Neural cell (in vitro differentiated cells): Measurements from ENCODE around the gene SDSL. TPM values are rescaled to one million over a fixed set of nuclear protein-coding genes. Genes with fewer than 3 reads are reported as not detected.

Source experiments
- H2AFZ ChIP-seq: fragments of 200-600, 300-800 bp; sonication (generic), shearing (Covaris generic); 2 replicates; pipeline ENCODE4 v1.6.0; 2014; ENCODE audit warnings: low read depth, mild to moderate bottlenecking, antibody characterized with exemption, low read length, moderate library complexity
- H3F3A ChIP-seq: fragments of 200-600 bp; shearing (Covaris generic); 2 replicates; pipeline ENCODE4 v1.6.1; 2016; ENCODE audit warnings: mild to moderate bottlenecking, moderate library complexity, mixed read lengths, antibody characterized with exemption, low read length; ENCODE audit not compliant: insufficient read depth, poor library complexity, severe bottlenecking
- H3K27ac ChIP-seq: fragments of 200-600, 300-800 bp; sonication (generic), shearing (Covaris generic); 2 replicates; pipeline ENCODE4 v1.5.1; 2014; ENCODE audit warnings: mild to moderate bottlenecking, low read length, moderate library complexity
- H3K27me3 ChIP-seq: fragments of 300-800, 200-600 bp; sonication (generic), shearing (Covaris generic); 2 replicates; pipeline ENCODE4 v1.6.0; 2014; ENCODE audit warnings: mild to moderate bottlenecking, low read depth, low read length, moderate library complexity; ENCODE audit not compliant: insufficient read depth
- H3K36me3 ChIP-seq: fragments of 300-800, 200-600 bp; sonication (generic), shearing (Covaris generic); 2 replicates; pipeline ENCODE4 v1.5.1; 2014; ENCODE audit warnings: mild to moderate bottlenecking, antibody characterized with exemption, low read length, moderate library complexity; ENCODE audit not compliant: insufficient read depth
- H3K4me2 ChIP-seq: fragments of 300-800, 200-600 bp; sonication (generic), shearing (Covaris generic); 2 replicates; pipeline ENCODE4 v1.6.0; 2014; ENCODE audit warnings: mild to moderate bottlenecking, low read length
- H3K4me3 ChIP-seq: fragments of 300-800, 200-600 bp; sonication (generic), shearing (Covaris generic); 2 replicates; pipeline ENCODE4 v1.5.1; 2014; ENCODE audit warnings: mild to moderate bottlenecking, low read length, moderate library complexity
- H3K79me2 ChIP-seq: fragments of 200-600 bp; shearing (Covaris generic); replicated peaks from 2 replicates; pipeline ENCODE4 v1.6.0; 2014; ENCODE audit warnings: mild to moderate bottlenecking, low read length, moderate library complexity; ENCODE audit not compliant: insufficient read depth
- H3K9ac ChIP-seq: fragments of 300-800, 200-600 bp; sonication (generic), shearing (Covaris generic); 2 replicates; pipeline ENCODE4 v1.6.1; 2016; ENCODE audit warnings: mild to moderate bottlenecking, low read length, mixed read lengths
- H3K9me2 ChIP-seq: fragments of 200-600 bp; shearing (Covaris generic); 2 replicates; pipeline ENCODE4 v1.6.1; 2016; ENCODE audit warnings: mild to moderate bottlenecking, low read length, mixed read lengths; ENCODE audit not compliant: insufficient read depth
- H3K9me3 ChIP-seq: fragments of 200-600, 300-800 bp; sonication (generic), shearing (Covaris generic); 2 replicates; pipeline ENCODE4 v1.6.1; 2016; ENCODE audit warnings: mild to moderate bottlenecking, mixed run types, low read length, moderate library complexity, mixed read lengths
- H4K20me1 ChIP-seq: fragments of 200-600 bp; shearing (Covaris generic); 2 replicates; pipeline ENCODE4 v1.6.1; 2016; ENCODE audit warnings: mild to moderate bottlenecking, mixed run types; ENCODE audit not compliant: insufficient read depth
- EP300 ChIP-seq: fragments of 450-650 bp; conservative IDR thresholded peaks from 2 replicates; pipeline ENCODE4 v1.6.1; 2014; ENCODE audit warnings: antibody characterized with exemption, mild to moderate bottlenecking, moderate library complexity; ENCODE audit not compliant: poor library complexity, severe bottlenecking
- EZH2 ChIP-seq: fragments of 200-600, 300-800 bp; shearing (Covaris generic), sonication (generic); IDR thresholded peaks from 2 replicates; pipeline ENCODE4 v1.6.1; 2014; ENCODE audit warnings: antibody characterized with exemption, low read length, borderline replicate concordance, mild to moderate bottlenecking; ENCODE audit not compliant: insufficient read depth, poor library complexity, severe bottlenecking
- MXI1 ChIP-seq: fragments of 450-650 bp; conservative IDR thresholded peaks from 2 replicates; pipeline ENCODE4 v1.6.1; 2014; ENCODE audit warnings: antibody characterized with exemption, mild to moderate bottlenecking; ENCODE audit not compliant: poor library complexity, severe bottlenecking
- POLR2AphosphoS5 ChIP-seq: IDR thresholded peaks from 2 replicates; pipeline ENCODE4 v1.6.1; 2012
- RAD21 ChIP-seq: fragments of 450-650 bp; conservative IDR thresholded peaks from 2 replicates; pipeline ENCODE4 v1.6.1; 2014; ENCODE audit warnings: antibody characterized with exemption, mild to moderate bottlenecking, moderate library complexity
- SMC3 ChIP-seq: fragments of 450-650 bp; conservative IDR thresholded peaks from 2 replicates; pipeline ENCODE4 v1.6.1; 2014; ENCODE audit warnings: antibody characterized with exemption, mild to moderate bottlenecking, moderate library complexity; ENCODE audit not compliant: poor library complexity
- TAF1 ChIP-seq: IDR thresholded peaks from 2 replicates; pipeline ENCODE4 v1.6.1; 2012; ENCODE audit warnings: low read depth
- polyA plus RNA-seq: library from polyadenylated mRNA; depleted of rRNA; stranded (reverse); fragments of >200 nt; gene quantifications from 2 replicates; pipeline ENCODE4 v1.2.3, GENCODE V29; 2014
- TF ChIP-seq, protein P1 (sequence below): IDR thresholded peaks from 2 replicates; pipeline ENCODE4 v1.6.1; 2012; ENCODE audit warnings: borderline replicate concordance
- TF ChIP-seq, protein P2 (sequence below): fragments of 450-650 bp; IDR thresholded peaks from 2 replicates; pipeline ENCODE4 v1.5.1; 2014; ENCODE audit warnings: antibody characterized with exemption, mild to moderate bottlenecking, moderate library complexity; ENCODE audit not compliant: poor library complexity, severe bottlenecking

The SDSL gene
- polyA plus RNA-seq, 1 donor from 2014 or later: 2.7 TPM

DNA sequence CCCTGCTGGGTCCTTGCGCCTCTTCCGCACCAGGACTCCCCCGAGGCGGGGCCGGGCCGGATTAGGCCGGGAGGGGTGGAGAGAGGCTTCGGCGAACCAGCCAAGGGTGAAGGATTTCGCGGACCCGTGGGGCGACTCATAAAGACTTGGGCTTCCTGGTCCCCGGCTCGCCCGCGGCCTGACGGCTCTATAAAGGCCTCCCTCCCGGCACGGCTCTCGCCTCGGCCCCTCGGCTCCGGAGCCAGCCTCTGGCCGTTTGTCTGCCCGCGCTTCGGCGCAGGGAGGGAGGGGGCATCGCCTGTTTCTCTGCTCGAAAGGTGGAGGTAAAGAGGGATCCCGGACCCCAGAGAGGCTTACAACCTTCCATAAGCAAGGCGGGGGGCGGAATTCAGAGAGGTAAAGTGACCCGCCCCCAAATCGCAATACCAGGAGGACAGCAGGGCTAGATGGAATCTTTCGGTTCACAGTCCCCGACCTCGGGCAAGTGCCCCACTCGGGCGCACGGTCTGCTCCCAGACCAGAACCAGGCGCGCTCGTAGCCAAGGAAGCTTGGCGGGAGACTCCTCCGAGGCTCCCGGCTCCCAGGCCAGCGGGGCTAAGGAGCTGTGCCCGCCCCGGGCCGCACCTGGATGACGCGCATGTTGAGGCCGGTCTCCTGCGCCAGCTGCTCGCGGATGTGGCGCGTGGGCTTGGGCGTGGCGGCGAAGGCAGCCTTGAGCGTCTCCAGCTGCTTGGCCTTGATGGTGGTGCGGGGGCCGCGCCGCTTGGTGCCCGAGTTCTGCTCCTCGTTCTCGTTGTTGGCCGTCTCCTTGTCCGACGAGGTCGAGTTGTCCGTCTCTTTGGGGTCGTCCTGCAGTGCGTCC is 45.6 kb downstream of the SDSL start:
- H4K20me1 ChIP-seq: no peaks in the 10 kb centered on the region
- H3K4me2 ChIP-seq: no peak overlapping the region
- H3K9ac ChIP-seq: no peak overlapping the region
- no peaks in the 10 kb centered on the region for H3F3A ChIP-seq
- no peaks in the 10 kb centered on the region for H3K9me2 ChIP-seq
- peaks cover 26% of the 10 kb centered on the region for H3K9me3 ChIP-seq
- H3K79me2 ChIP-seq: no peaks in the 10 kb centered on the region
- H3K27ac ChIP-seq: no peak overlapping the region
- no peaks in the 10 kb centered on the region for H3K36me3 ChIP-seq
- TF ChIP-seq EP300 (no peak), EZH2 (no peak), MXI1 (no peak), SMC3 (no peak), POLR2AphosphoS5 (no peak), RAD21 (no peak), TAF1 (no peak)
- TF ChIP-seq, protein P1, sequence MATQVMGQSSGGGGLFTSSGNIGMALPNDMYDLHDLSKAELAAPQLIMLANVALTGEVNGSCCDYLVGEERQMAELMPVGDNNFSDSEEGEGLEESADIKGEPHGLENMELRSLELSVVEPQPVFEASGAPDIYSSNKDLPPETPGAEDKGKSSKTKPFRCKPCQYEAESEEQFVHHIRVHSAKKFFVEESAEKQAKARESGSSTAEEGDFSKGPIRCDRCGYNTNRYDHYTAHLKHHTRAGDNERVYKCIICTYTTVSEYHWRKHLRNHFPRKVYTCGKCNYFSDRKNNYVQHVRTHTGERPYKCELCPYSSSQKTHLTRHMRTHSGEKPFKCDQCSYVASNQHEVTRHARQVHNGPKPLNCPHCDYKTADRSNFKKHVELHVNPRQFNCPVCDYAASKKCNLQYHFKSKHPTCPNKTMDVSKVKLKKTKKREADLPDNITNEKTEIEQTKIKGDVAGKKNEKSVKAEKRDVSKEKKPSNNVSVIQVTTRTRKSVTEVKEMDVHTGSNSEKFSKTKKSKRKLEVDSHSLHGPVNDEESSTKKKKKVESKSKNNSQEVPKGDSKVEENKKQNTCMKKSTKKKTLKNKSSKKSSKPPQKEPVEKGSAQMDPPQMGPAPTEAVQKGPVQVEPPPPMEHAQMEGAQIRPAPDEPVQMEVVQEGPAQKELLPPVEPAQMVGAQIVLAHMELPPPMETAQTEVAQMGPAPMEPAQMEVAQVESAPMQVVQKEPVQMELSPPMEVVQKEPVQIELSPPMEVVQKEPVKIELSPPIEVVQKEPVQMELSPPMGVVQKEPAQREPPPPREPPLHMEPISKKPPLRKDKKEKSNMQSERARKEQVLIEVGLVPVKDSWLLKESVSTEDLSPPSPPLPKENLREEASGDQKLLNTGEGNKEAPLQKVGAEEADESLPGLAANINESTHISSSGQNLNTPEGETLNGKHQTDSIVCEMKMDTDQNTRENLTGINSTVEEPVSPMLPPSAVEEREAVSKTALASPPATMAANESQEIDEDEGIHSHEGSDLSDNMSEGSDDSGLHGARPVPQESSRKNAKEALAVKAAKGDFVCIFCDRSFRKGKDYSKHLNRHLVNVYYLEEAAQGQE: no peak
- TF ChIP-seq, protein P2, sequence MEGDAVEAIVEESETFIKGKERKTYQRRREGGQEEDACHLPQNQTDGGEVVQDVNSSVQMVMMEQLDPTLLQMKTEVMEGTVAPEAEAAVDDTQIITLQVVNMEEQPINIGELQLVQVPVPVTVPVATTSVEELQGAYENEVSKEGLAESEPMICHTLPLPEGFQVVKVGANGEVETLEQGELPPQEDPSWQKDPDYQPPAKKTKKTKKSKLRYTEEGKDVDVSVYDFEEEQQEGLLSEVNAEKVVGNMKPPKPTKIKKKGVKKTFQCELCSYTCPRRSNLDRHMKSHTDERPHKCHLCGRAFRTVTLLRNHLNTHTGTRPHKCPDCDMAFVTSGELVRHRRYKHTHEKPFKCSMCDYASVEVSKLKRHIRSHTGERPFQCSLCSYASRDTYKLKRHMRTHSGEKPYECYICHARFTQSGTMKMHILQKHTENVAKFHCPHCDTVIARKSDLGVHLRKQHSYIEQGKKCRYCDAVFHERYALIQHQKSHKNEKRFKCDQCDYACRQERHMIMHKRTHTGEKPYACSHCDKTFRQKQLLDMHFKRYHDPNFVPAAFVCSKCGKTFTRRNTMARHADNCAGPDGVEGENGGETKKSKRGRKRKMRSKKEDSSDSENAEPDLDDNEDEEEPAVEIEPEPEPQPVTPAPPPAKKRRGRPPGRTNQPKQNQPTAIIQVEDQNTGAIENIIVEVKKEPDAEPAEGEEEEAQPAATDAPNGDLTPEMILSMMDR: no peak
- peak overlapping the region; percentile 68 for H3K4me3 ChIP-seq
- H2AFZ ChIP-seq: no peak overlapping the region
- H3K27me3 ChIP-seq: peaks cover 92% of the 10 kb centered on the region

DNA sequence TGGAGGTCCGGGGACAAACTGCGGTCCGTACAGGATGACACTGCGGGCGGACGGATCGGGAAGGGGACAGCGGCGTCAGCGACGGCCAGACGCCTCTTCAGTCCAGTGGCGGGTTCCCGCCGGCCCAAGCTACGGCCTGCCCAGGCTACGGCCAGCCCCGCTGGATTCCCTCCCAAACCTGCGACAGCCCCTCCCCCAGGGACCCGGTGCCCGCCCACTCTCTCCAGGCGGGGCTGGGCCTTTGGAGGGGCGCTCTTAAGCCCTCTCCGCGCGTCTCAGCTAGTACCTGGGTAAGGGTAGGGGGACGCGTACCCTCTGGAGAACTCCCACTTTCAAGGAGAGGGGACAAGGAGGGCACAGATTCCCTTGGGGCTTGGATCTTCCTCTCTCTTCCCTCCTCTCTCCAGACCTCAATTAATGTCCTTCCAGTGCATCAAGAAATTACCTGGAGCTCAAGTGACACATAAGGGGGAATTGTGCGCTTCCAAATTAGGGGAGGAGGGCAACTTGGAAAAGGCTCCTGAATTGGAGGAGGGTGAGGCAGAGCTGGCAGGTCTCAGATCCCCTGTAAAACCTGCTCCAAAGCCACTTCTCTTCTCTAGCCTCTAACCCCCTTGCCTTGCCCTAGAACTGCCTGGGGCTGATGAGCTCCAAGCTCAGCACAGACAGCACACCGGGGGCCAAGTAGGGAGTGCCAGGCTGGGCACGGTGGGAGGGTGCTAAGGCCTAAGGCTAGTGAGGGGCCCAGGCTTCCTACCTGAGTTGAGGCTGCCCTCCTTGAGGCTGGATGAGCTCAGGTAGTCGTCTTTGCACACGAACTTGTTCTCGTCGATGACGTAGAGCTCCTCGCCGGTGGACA is 46.4 kb downstream of the SDSL start:
- TF ChIP-seq, protein P2: no peak
- TF ChIP-seq RAD21 (no peak), SMC3 (no peak), EZH2 (no peak), EP300 (no peak), POLR2AphosphoS5 (no peak), TAF1 (no peak), MXI1 (no peak)
- TF ChIP-seq, protein P1: no peak
- Histone ChIP-seq H4K20me1 (no peaks in the 10 kb centered on the region), H3K4me3 (peak overlapping the region; percentile 68), H3K27me3 (peaks cover 100% of the 10 kb centered on the region), H3K36me3 (no peaks in the 10 kb centered on the region), H2AFZ (no peak overlapping the region), H3K9me2 (no peaks in the 10 kb centered on the region), H3K27ac (no peak overlapping the region), H3K79me2 (no peaks in the 10 kb centered on the region), H3K9ac (no peak overlapping the region), H3K9me3 (peaks cover 26% of the 10 kb centered on the region), H3F3A (no peaks in the 10 kb centered on the region), H3K4me2 (no peak overlapping the region)
